ENCODE results near the gene STRN. TPM values are rescaled to one million over a fixed set of nuclear protein-coding genes. Genes with fewer than 3 reads are reported as not detected.

The STRN gene
- total RNA-seq, 1 donor from 2014 or later = 26.1 TPM

DNA sequence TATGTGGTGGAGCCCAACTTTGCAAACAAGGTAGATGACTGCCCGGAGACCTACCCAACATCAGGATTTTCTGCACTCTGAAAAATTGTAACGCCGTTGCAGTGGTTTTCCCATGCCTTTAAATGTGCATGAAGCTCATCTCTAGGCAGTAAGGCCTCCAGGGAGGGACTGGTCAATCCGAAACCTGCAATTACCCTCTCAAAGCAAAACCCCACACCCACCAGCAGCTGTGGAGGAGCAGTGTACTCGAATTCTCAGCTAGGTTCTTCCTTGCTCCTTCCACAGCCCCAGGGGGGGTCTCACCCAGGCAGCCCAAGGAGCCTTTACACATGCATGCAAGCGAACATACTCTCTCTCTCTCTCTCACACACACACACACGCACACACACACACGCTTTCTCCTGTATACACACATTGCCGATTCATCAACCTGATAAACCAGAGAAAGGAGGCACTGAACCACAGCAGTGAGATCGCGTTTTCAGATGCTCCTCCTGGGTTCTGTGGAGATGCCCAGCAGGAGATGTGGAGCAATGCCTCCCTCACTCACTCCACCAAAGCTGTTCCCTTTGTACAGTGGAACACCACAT is 160.6 kb downstream of the STRN start:
- Mint-ChIP-seq H3K9me3 (no peaks in the 10 kb centered on the region), H3K27ac (no peak overlapping the region), H3K27me3 (no peaks in the 10 kb centered on the region), H3K4me3 (no peak overlapping the region), H3K36me3 (no peaks in the 10 kb centered on the region), H3K4me1 (ENCODE audit: unreplicated experiment) (peaks cover 11% of the 10 kb centered on the region)
- no peak for DNase-seq (ENCODE audit: extremely low spot score, unreplicated experiment)
- TF ChIP-seq, protein P1, sequence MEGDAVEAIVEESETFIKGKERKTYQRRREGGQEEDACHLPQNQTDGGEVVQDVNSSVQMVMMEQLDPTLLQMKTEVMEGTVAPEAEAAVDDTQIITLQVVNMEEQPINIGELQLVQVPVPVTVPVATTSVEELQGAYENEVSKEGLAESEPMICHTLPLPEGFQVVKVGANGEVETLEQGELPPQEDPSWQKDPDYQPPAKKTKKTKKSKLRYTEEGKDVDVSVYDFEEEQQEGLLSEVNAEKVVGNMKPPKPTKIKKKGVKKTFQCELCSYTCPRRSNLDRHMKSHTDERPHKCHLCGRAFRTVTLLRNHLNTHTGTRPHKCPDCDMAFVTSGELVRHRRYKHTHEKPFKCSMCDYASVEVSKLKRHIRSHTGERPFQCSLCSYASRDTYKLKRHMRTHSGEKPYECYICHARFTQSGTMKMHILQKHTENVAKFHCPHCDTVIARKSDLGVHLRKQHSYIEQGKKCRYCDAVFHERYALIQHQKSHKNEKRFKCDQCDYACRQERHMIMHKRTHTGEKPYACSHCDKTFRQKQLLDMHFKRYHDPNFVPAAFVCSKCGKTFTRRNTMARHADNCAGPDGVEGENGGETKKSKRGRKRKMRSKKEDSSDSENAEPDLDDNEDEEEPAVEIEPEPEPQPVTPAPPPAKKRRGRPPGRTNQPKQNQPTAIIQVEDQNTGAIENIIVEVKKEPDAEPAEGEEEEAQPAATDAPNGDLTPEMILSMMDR (conservative IDR thresholded peaks at IDR 0.05) = no peak

DNA sequence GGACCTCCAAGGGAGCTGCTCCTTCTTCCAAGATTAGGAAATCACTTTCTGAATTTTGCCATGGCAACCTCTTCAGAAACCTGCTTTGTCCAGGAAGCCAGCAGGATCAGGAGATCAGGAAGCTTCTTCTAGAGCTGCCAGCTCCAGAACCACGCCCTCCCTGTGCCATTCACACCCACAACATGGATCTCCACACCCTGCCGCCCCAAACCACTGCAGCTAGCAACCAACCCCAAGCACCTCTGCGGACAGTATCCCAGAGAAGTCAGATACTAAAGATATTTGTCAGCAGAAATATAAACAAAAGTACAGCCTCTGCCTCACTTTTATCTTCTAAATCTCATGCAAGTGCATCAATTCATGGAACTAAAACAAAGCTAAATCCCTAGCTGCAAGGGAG is 163.4 kb downstream of the STRN start:
- no peak for DNase-seq (ENCODE audit: extremely low spot score, unreplicated experiment)
- H3K4me1 Mint-ChIP-seq (ENCODE audit: unreplicated experiment) = peaks cover 11% of the 10 kb centered on the region
- peaks cover 2% of the 10 kb centered on the region for H3K27me3 Mint-ChIP-seq
- no peaks in the 10 kb centered on the region for H3K36me3 Mint-ChIP-seq
- no peaks in the 10 kb centered on the region for H3K9me3 Mint-ChIP-seq
- TF ChIP-seq, protein P1 (conservative IDR thresholded peaks at IDR 0.05) = no peak
- H3K4me3 Mint-ChIP-seq = no peak overlapping the region
- H3K27ac Mint-ChIP-seq = no peak overlapping the region

GRCh38 chr2:36801088-36801487 is 165.2 kb downstream of the STRN start:
- Mint-ChIP-seq H3K36me3 (no peaks in the 10 kb centered on the region), H3K4me3 (no peak overlapping the region), H3K27me3 (peaks cover 10% of the 10 kb centered on the region), H3K27ac (no peak overlapping the region), H3K9me3 (no peaks in the 10 kb centered on the region), H3K4me1 (ENCODE audit: unreplicated experiment) (peaks cover 5% of the 10 kb centered on the region)
- TF ChIP-seq, protein P1 (conservative IDR thresholded peaks at IDR 0.05) = no peak
- no peak for DNase-seq (ENCODE audit: extremely low spot score, unreplicated experiment)

GRCh38 chr2:36800381-36800780 is 166.0 kb downstream of the STRN start:
- Mint-ChIP-seq H3K27ac (no peak overlapping the region), H3K4me3 (no peak overlapping the region), H3K9me3 (no peaks in the 10 kb centered on the region), H3K36me3 (no peaks in the 10 kb centered on the region), H3K4me1 (ENCODE audit: unreplicated experiment) (no peaks in the 10 kb centered on the region), H3K27me3 (peaks cover 10% of the 10 kb centered on the region)
- TF ChIP-seq, protein P1 (conservative IDR thresholded peaks at IDR 0.05) = no peak
- no peak for DNase-seq (ENCODE audit: extremely low spot score, unreplicated experiment)

DNA sequence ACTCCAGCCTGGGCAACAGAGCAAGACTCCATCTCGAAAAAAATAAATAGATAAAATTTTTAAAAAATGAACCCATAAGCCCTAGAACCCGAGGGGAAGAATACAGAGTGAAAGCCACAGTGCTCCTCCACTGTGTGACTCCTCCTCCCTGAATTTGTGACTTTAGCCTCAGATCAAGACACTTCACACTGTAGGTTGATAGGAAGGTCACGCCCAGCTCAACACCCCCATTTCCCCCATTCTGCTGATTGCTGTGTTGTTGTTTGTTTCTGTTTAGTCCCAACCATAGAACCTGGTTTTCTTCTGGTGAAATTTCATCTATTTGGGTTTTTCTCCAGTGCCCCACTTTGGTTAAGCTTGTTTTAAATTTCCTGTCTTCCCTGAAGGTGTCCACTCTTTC is 167.6 kb downstream of the STRN start:
- Mint-ChIP-seq H3K27me3 (peaks cover 10% of the 10 kb centered on the region), H3K4me1 (ENCODE audit: unreplicated experiment) (no peaks in the 10 kb centered on the region), H3K27ac (no peak overlapping the region), H3K36me3 (no peaks in the 10 kb centered on the region), H3K9me3 (no peaks in the 10 kb centered on the region), H3K4me3 (no peak overlapping the region)
- no peak for DNase-seq (ENCODE audit: extremely low spot score, unreplicated experiment)
- TF ChIP-seq, protein P1 (conservative IDR thresholded peaks at IDR 0.05) = no peak
